Suprapubic skin (tissue), 3 donors: ENCODE results near the gene KCNT1.

Source experiments
- POLR2A ChIP-seq, 2 donors: fragments of 450-650 bp; IDR thresholded peaks; one replicate each; pipeline ENCODE4 v1.6.1; 2017; ENCODE audit warnings: antibody characterized with exemption in 2 of 2, mild to moderate bottlenecking in 2 of 2, moderate library complexity in 2 of 2
- TF ChIP-seq, protein P1 (sequence below), 2 donors: fragments of 200-600 bp in 1 of 2; fragments of 450-650 bp in 1 of 2; sonication (generic) in 1 of 2; IDR thresholded peaks; one replicate each; pipeline ENCODE4 v1.5.1; 2016 to 2019; ENCODE audit warnings: antibody characterized with exemption in 2 of 2, mild to moderate bottlenecking in 1 of 2, moderate library complexity in 1 of 2

DNA sequence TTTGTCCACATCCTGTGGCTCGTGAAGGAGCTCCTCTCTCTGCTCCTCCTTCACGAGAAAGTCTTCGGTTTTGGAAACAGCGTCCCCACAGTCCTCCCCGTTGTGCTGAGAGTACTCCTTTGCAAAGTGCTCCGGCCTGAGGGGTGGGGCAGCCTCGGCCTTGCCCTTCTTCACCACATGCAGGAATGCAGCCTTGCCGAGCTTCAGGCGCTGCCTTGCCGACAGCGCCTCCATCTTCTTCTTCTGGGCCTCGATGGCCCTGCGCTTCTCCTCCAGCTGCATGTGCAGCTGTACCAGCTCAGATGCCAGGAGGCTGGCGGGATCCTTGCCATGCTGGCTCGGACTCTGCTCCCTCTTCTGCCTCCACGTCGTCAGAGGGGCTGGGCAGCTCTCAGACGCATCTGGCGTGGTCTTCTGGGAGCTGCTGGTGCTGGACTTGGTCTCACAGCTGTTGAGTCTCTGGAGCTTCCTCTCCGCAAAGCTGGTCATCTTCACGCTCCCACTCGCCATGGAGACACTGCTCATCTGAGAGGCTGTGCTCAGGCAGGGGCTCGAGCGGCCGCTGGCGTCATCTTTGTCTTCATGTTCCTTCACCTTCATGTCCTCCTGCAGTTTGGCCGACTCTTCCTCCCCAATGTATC, 119.9 kb downstream of the KCNT1 start:
- TF ChIP-seq, protein P1, sequence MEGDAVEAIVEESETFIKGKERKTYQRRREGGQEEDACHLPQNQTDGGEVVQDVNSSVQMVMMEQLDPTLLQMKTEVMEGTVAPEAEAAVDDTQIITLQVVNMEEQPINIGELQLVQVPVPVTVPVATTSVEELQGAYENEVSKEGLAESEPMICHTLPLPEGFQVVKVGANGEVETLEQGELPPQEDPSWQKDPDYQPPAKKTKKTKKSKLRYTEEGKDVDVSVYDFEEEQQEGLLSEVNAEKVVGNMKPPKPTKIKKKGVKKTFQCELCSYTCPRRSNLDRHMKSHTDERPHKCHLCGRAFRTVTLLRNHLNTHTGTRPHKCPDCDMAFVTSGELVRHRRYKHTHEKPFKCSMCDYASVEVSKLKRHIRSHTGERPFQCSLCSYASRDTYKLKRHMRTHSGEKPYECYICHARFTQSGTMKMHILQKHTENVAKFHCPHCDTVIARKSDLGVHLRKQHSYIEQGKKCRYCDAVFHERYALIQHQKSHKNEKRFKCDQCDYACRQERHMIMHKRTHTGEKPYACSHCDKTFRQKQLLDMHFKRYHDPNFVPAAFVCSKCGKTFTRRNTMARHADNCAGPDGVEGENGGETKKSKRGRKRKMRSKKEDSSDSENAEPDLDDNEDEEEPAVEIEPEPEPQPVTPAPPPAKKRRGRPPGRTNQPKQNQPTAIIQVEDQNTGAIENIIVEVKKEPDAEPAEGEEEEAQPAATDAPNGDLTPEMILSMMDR (IDR thresholded peaks at IDR 0.05), result no peak
- TF ChIP-seq POLR2A (IDR thresholded peaks at IDR 0.05), result no peak
